ENCODE results near the gene ZNF467. TPM values are rescaled to one million over a fixed set of nuclear protein-coding genes. Genes with fewer than 3 reads are reported as not detected.

Gene ZNF467
- total RNA-seq, 1 donor from 2014 or later = 0.17 TPM

- H3F3A ChIP-seq (ENCODE audit: low read depth) = no peaks in the 10 kb centered on the region
- H3K27ac ChIP-seq = no peak overlapping the region
- TF ChIP-seq EZH2 (IDR thresholded peaks at IDR 0.05) (no peak), EZH2phosphoT487 (IDR thresholded peaks at IDR 0.05) (no peak)
- TF ChIP-seq, protein P1, sequence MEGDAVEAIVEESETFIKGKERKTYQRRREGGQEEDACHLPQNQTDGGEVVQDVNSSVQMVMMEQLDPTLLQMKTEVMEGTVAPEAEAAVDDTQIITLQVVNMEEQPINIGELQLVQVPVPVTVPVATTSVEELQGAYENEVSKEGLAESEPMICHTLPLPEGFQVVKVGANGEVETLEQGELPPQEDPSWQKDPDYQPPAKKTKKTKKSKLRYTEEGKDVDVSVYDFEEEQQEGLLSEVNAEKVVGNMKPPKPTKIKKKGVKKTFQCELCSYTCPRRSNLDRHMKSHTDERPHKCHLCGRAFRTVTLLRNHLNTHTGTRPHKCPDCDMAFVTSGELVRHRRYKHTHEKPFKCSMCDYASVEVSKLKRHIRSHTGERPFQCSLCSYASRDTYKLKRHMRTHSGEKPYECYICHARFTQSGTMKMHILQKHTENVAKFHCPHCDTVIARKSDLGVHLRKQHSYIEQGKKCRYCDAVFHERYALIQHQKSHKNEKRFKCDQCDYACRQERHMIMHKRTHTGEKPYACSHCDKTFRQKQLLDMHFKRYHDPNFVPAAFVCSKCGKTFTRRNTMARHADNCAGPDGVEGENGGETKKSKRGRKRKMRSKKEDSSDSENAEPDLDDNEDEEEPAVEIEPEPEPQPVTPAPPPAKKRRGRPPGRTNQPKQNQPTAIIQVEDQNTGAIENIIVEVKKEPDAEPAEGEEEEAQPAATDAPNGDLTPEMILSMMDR (IDR thresholded peaks at IDR 0.05) = no peak
- H3K4me1 Mint-ChIP-seq = peaks cover 4% of the 10 kb centered on the region
- no peaks in the 10 kb centered on the region for H3K4me1 ChIP-seq
- H4K20me1 ChIP-seq (ENCODE audit: low read depth) = no peaks in the 10 kb centered on the region
- H3K27ac Mint-ChIP-seq = no peak overlapping the region
- peaks cover 4% of the 10 kb centered on the region for H3K27me3 Mint-ChIP-seq (ENCODE audit: insufficient read depth, low read depth)
- H3K36me3 Mint-ChIP-seq = peaks cover 11% of the 10 kb centered on the region
- no peaks in the 10 kb centered on the region for H3K9me3 ChIP-seq (ENCODE audit: low read depth)
- H2AFZ ChIP-seq (replicated peaks) = no peak overlapping the region
- H3K27me3 ChIP-seq = no peaks in the 10 kb centered on the region
- H3K79me2 ChIP-seq (ENCODE audit: low read depth) = no peaks in the 10 kb centered on the region
- H3K9me3 Mint-ChIP-seq = no peaks in the 10 kb centered on the region
- H3K4me2 ChIP-seq = no peak overlapping the region
- H3K4me3 Mint-ChIP-seq = no peak overlapping the region
- H3K4me3 ChIP-seq = no peak overlapping the region
- no peak for DNase-seq (ENCODE audit: low spot score)
- H3K36me3 ChIP-seq = no peaks in the 10 kb centered on the region
- H3K9ac ChIP-seq = no peak overlapping the region
Measured at GRCh38 chr7:149725426-149725821, 48.0 kb downstream of the ZNF467 start.

DNA sequence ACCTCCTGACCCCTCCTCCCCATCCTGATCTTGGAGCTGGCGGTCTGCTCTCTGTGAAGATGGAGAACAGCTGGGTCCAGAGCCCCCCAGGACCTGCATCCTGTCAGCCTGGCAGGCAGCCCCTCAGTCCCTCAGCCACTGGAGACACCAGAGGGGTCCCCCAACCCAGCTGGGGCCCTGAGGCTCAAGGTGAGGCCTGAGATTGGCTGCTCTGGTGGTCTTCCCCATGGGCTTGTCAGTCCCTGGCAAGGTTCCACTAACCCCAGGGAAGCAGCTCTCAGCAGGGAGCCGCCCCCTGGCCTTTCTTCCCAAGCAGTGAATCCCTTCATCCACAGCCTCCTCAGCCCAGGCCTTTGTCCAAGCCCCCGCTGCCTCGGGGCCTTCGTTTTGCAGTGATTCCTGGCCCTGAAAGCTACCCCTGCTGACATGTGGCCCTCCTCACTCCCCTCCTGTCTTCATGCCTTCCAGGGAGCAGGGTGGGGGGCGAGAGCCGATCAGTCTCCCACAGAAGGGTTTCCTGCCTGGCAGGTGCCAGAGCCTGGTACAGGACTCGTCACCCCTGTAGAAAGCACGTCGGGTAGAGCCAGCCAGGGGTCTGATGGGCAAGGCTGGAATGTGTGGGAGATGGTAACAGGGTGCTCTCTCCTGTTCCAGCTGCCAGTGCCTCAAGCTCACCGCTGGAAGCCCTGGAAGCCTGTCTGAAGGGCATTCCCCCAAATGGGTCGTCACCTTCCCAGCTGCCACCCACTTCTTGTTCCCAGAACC lies 48.5 kb downstream of the ZNF467 start:
- H3F3A ChIP-seq (ENCODE audit: low read depth) = no peaks in the 10 kb centered on the region
- Mint-ChIP-seq H3K9me3 (no peaks in the 10 kb centered on the region), H3K27ac (no peak overlapping the region), H3K4me3 (no peak overlapping the region), H3K27me3 (ENCODE audit: insufficient read depth, low read depth) (peaks cover 4% of the 10 kb centered on the region), H3K36me3 (peaks cover 11% of the 10 kb centered on the region), H3K4me1 (peaks cover 4% of the 10 kb centered on the region)
- no peaks in the 10 kb centered on the region for H3K4me1 ChIP-seq
- TF ChIP-seq EZH2phosphoT487 (IDR thresholded peaks at IDR 0.05) = no peak
- TF ChIP-seq, protein P1 (IDR thresholded peaks at IDR 0.05) = no peak
- no peak for TF ChIP-seq EZH2 (IDR thresholded peaks at IDR 0.05)
- no peaks in the 10 kb centered on the region for H3K9me3 ChIP-seq (ENCODE audit: low read depth)
- H3K4me2 ChIP-seq = no peak overlapping the region
- no peak overlapping the region for H2AFZ ChIP-seq (replicated peaks)
- H3K27ac ChIP-seq = no peak overlapping the region
- no peaks in the 10 kb centered on the region for H4K20me1 ChIP-seq (ENCODE audit: low read depth)
- no peak for DNase-seq (ENCODE audit: low spot score)
- H3K9ac ChIP-seq = no peak overlapping the region
- no peaks in the 10 kb centered on the region for H3K27me3 ChIP-seq
- no peak overlapping the region for H3K4me3 ChIP-seq
- no peaks in the 10 kb centered on the region for H3K36me3 ChIP-seq
- H3K79me2 ChIP-seq (ENCODE audit: low read depth) = no peaks in the 10 kb centered on the region

DNA sequence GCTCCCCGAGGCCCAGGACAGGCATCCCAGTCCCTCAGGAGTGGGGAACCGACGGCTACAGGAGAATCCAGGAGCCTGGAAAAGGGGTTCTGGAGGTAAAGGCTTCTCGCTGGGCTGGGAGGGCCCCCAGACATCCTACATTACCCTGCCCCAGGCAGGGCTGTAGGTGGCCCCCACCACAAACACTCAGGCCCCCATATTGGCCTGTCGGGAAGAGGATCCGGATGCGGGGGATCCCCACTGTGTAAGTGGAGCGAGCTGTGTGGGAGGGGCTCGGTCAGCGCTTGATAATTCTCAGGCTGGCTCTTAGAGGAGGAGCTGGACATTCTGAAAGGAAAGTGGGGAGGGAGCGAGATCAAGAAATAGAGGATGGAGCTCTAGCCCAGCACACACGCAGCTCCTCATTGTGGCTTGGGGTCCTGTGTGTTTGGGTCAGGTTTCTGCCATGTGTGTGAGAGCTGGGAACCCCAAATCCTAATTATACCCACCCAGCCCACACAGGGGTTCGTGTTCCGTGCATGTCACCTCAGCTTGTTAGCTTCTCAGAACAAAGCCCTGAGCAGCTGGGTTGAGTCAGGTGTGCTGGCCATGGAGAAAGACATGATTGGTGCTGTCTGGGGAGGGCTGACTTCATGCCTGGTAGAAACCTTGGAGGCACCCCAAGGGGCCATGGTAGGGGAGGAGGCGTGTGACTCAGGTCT lies 49.4 kb downstream of the ZNF467 start:
- no peaks in the 10 kb centered on the region for H3K27me3 ChIP-seq
- Mint-ChIP-seq H3K9me3 (no peaks in the 10 kb centered on the region), H3K27me3 (ENCODE audit: insufficient read depth, low read depth) (peaks cover 5% of the 10 kb centered on the region), H3K4me3 (no peak overlapping the region), H3K4me1 (peaks cover 4% of the 10 kb centered on the region), H3K36me3 (peaks cover 9% of the 10 kb centered on the region), H3K27ac (no peak overlapping the region)
- no peak overlapping the region for H3K4me3 ChIP-seq
- TF ChIP-seq EZH2 (IDR thresholded peaks at IDR 0.05) = no peak
- TF ChIP-seq, protein P1 (IDR thresholded peaks at IDR 0.05) = no peak
- no peak for TF ChIP-seq EZH2phosphoT487 (IDR thresholded peaks at IDR 0.05)
- DNase-seq (ENCODE audit: low spot score) = no peak
- H2AFZ ChIP-seq (replicated peaks) = no peak overlapping the region
- no peaks in the 10 kb centered on the region for H3K79me2 ChIP-seq (ENCODE audit: low read depth)
- H3F3A ChIP-seq (ENCODE audit: low read depth) = no peaks in the 10 kb centered on the region
- no peaks in the 10 kb centered on the region for H3K4me1 ChIP-seq
- no peaks in the 10 kb centered on the region for H3K9me3 ChIP-seq (ENCODE audit: low read depth)
- H3K4me2 ChIP-seq = no peak overlapping the region
- no peak overlapping the region for H3K27ac ChIP-seq
- peaks cover 7% of the 10 kb centered on the region for H4K20me1 ChIP-seq (ENCODE audit: low read depth)
- no peaks in the 10 kb centered on the region for H3K36me3 ChIP-seq
- H3K9ac ChIP-seq = no peak overlapping the region
